ENCODE measurements around the gene RADX. TPM values are rescaled to one million over a fixed set of nuclear protein-coding genes. Genes with fewer than 3 reads are reported as not detected.

Gene RADX
- 0.27 and 0.50 TPM in 2 replicates for total RNA-seq

GRCh38 chrX:106611679-106612392 lies at the start of gene RADX:
Gene RADX, plus strand, starts transcription at chrX:106611978. Its CDS starts 103 bp downstream, at chrX:106612081.

GRCh38 chrX:106726485-106727437 lies 115.0 kb downstream of the RADX start, which contains the start of gene RNF128:
Gene RNF128, plus strand, starts transcription at chrX:106726701. Its CDS starts 213 bp downstream, at chrX:106726914.

Small RNAs within 50 kb of the gene (small RNA-seq; reads per million reads assigned to genes)
- gene AL590808.1 (not detected), gene MIR548AN (not detected)

Other genes with a start within 250 kb of the RADX start
- not detected in 2 replicates for gene RNF128, start 114.7 kb downstream of the RADX start, total RNA-seq
- 9.0 and 10.4 TPM in 2 replicates for gene TBC1D8B, start 190.7 kb downstream of the RADX start, total RNA-seq

Measured in thoracic aorta endothelial cell (primary cell).